ENCODE measurements around the gene SSB.

SSB gene

DNA sequence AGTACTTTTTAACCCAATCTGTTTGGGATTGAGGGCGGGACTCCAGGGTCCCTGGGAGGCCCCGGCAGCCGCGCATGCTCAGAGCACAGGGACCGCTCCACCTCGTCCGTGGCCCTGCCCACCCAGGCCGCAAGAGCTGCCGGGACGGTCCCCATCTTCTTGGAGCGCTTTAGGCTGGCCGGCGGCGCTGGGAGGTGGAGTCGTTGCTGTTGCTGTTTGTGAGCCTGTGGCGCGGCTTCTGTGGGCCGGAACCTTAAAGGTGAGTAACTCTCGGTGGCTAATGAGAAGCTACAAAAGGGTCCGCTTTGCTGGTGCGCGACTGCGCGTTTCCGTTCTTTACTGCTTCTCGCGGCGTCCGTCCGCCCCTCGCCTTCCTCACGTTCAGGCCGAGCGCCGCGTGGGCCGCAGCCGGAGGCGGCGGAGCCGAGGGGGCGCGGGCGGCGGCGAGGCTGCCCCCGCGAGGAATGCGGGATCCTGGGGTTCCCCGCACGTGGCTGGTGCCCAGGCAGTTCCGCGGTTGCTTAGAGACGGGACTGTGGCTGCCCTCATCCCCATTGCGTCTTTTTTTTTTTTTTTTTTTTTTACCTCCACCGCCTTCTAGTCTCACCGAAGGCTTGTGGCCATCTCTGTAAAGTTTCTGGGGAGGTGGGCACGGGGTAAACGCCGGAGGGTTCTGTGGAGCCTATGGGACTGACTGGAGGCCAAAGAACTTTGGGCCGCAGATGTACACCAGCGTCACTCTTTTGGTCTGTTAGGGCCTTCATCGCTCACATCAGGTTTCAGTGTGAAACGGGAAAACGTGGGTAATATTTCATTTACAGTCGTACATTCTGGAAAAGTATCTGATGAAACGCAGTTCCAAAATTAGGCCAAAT is at the start of gene SSB:
Gene SSB, plus strand, starts transcription at position 154 of the 875 bp plus-strand sequence. CDS start 2,090 bp downstream, outside the sequence.
- TF ChIP-seq, protein P1, sequence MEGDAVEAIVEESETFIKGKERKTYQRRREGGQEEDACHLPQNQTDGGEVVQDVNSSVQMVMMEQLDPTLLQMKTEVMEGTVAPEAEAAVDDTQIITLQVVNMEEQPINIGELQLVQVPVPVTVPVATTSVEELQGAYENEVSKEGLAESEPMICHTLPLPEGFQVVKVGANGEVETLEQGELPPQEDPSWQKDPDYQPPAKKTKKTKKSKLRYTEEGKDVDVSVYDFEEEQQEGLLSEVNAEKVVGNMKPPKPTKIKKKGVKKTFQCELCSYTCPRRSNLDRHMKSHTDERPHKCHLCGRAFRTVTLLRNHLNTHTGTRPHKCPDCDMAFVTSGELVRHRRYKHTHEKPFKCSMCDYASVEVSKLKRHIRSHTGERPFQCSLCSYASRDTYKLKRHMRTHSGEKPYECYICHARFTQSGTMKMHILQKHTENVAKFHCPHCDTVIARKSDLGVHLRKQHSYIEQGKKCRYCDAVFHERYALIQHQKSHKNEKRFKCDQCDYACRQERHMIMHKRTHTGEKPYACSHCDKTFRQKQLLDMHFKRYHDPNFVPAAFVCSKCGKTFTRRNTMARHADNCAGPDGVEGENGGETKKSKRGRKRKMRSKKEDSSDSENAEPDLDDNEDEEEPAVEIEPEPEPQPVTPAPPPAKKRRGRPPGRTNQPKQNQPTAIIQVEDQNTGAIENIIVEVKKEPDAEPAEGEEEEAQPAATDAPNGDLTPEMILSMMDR (IDR thresholded peaks at IDR 0.05; ENCODE audit: low read depth, low read length), result no peak
- in situ Hi-C loops (cut with HindIII; ENCODE audit: low sequenced_read_pairs), result no loop called here
- H3K4me3 ChIP-seq (ENCODE audit: low read depth, low read length), result peak within 1 kb of the TSS; percentile 75
- DNase-seq (ENCODE audit: low read depth, low spot score), result peak; percentile 94

DNA sequence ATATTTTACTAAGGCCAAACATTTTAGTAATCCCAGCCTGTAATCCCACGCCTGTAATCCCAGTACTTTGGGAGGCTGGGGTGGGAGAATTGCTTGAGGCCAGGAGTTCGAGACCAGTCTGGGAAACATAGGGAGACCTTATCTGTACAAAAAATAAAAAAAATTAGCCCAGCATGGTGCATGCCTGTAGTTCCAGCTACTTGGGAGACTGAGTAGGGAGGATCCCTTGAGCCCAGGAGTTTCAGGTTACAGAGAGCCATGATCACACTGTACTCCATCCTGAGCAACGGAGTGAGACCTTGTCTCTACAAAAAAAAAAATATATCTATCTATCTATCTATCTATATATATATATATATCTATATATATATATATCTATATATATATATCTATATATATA is 45.9 kb upstream of the SSB start:
- in situ Hi-C loops (cut with HindIII; ENCODE audit: low sequenced_read_pairs), result no loop called here
- TF ChIP-seq, protein P1 (IDR thresholded peaks at IDR 0.05; ENCODE audit: low read depth, low read length), result no peak

DNA sequence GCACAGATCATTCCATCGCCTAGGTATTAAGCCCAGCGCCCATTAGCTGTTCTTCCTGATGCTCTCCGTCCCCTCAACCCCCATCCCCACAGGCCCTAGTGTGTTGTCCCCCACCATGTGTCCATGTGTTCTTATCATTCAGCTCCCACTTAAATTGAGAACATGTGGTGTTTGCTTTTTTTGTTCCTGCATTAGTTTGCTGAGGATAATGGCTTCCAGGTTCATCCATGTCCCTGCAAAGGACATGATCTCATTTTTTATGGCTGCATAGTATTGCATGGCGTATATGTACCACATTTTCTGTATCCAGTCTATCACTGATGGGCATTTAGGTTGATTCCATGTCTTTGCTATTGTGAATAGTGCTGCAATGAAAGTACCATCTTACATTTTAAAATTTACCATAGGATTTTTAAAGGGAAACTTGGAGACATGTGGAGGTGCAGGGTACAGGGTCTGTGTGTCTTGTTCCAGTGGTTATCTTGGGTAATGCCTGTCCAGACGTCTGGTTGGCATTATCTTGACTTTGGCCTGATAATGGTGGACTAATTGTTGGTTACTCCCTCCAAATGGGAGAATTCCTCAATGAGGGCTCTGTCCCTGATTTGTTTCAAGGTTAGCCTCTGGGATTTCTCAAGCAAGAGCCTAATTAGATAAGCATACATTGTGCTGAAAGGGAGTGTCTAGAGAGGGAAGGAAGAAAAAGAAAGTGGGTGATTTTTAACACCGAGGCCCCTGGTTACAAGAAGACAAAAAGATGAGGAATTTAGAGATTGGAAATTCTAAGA is 43.4 kb upstream of the SSB start:
- TF ChIP-seq, protein P1 (IDR thresholded peaks at IDR 0.05; ENCODE audit: low read depth, low read length), result no peak
- in situ Hi-C loops (cut with HindIII; ENCODE audit: low sequenced_read_pairs), result no loop called here
- no peak for DNase-seq (ENCODE audit: low read depth, low spot score)
- no peak overlapping the region for H3K4me3 ChIP-seq (ENCODE audit: low read depth, low read length)

More for the DNA sequence above, 45.9 kb upstream of the SSB start:
- DNase-seq (ENCODE audit: low read depth, low spot score), result no peak
- H3K4me3 ChIP-seq (ENCODE audit: low read depth, low read length), result no peak overlapping the region

DNA sequence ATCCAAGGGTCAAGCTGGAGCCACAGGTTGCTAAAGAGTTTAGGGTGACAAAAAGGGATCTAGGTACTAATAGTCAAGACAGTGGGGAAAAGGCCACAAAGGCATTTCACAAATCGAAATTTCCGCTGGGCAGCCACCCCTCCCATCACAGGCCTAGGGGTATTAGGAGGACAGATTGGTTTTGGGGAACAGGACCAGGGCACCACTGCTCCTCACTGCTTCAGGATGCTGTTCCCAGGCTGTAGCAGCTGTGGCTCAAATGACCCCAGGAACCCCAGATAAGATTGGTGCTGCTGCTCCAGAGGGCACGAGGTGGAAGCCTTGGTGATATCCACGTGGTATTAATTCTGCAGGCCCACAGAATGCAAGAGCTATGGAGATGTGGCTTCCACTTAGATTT is 42.3 kb upstream of the SSB start:
- no peak for DNase-seq (ENCODE audit: low read depth, low spot score)
- TF ChIP-seq, protein P1 (IDR thresholded peaks at IDR 0.05; ENCODE audit: low read depth, low read length), result no peak
- in situ Hi-C loops (cut with HindIII; ENCODE audit: low sequenced_read_pairs), result no loop called here

DNA sequence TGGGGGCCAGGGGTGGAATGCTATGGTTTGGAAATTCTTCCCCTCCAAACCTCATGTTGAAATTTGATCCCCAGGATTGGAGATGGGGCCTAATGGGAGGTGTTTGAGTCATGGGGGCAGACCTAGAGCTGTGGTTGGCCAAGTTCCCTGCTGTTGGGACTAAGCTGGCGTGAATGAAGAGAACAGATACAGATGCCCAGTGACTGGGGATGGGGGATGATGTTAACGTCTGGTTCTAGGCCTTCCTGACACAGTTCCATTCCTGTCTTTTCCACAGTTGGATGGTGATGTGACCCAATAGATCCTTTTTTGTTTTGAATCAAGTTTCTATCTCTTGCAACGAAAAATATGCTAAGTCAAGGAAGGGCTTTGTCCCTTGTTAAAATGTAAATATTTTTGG is 41.3 kb upstream of the SSB start:
- TF ChIP-seq, protein P1 (IDR thresholded peaks at IDR 0.05; ENCODE audit: low read depth, low read length), result no peak
- no peak overlapping the region for H3K4me3 ChIP-seq (ENCODE audit: low read depth, low read length)
- in situ Hi-C loops (cut with HindIII; ENCODE audit: low sequenced_read_pairs), result no loop called here

More for the DNA sequence above, 42.3 kb upstream of the SSB start:
- no peak overlapping the region for H3K4me3 ChIP-seq (ENCODE audit: low read depth, low read length)

DNA sequence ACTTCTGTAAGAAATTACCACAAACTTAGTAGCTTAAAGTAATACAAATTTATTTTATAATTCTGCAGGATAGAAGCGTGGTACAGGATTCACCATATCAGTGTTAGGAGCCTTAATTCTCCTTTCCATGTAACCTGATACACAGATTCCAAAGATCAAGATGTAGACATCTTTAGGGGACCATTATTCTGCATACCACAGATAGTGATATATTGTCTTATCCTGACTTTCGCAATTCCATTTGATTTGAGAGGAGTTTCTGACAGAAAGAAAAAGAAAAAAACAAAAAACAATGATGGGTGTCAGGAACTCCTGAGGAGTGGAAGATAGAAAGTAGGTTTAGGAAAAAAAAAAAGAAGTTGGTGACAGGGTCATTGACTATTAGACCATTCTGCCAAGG is 40.9 kb upstream of the SSB start:
- H3K4me3 ChIP-seq (ENCODE audit: low read depth, low read length), result no peak overlapping the region
- DNase-seq (ENCODE audit: low read depth, low spot score), result no peak
- in situ Hi-C loops (cut with HindIII; ENCODE audit: low sequenced_read_pairs), result no loop called here
- TF ChIP-seq, protein P1 (IDR thresholded peaks at IDR 0.05; ENCODE audit: low read depth, low read length), result no peak

More for the DNA sequence above, 41.3 kb upstream of the SSB start:
- no peak for DNase-seq (ENCODE audit: low read depth, low spot score)

Measured in astrocyte of the spinal cord (primary cell).